Gastroesophageal sphincter (tissue), 3 donors: ENCODE results near the gene DR1.

Experiments used
- CTCF ChIP-seq, 4 experiments: fragments of 200-600 bp in 2 of 4; fragments of 450-650 bp in 2 of 4; sonication (generic) in 1 of 4; IDR thresholded peaks; one replicate each; pipeline ENCODE4 v1.5.1; 2017 to 2019; ENCODE audit warnings: antibody characterized with exemption in 4 of 4, mild to moderate bottlenecking in 2 of 4, moderate library complexity in 2 of 4
- EP300 ChIP-seq: sonication (generic); formaldehyde crosslinking; IDR thresholded peaks from one replicate; pipeline ENCODE4 v1.6.1; 2017; ENCODE audit warnings: antibody characterized with exemption, mild to moderate bottlenecking
- POLR2A ChIP-seq, 2 donors: fragments of 450-650 bp; IDR thresholded peaks; one replicate each; pipeline ENCODE4 v1.6.1; 2017; ENCODE audit warnings: antibody characterized with exemption in 2 of 2, mild to moderate bottlenecking in 2 of 2, moderate library complexity in 1 of 2
- POLR2AphosphoS5 ChIP-seq: sonication (generic); formaldehyde crosslinking; IDR thresholded peaks from one replicate; pipeline ENCODE4 v1.6.1; 2017; ENCODE audit warnings: antibody characterized with exemption

- TF ChIP-seq CTCF (IDR thresholded peaks at IDR 0.05): no peak
- TF ChIP-seq POLR2AphosphoS5: no peak
- no peak for TF ChIP-seq POLR2A (IDR thresholded peaks at IDR 0.05)
- no peak for TF ChIP-seq EP300
These were observed 7.6 kb downstream of the DR1 start for GRCh38 chr1:93353286-93353685.
